ENCODE results near the gene SPATA2L. TPM values are rescaled to one million over a fixed set of nuclear protein-coding genes. Genes with fewer than 3 reads are reported as not detected.

Gene SPATA2L
- total and polyA plus RNA-seq, 2 of the 8 experiments (the other 6 are each of a cell fraction or from before 2014, with no cell fraction given) = 9.3 to 12.5 TPM

- no peak overlapping the region for H3K23ac ChIP-seq (ENCODE audit: insufficient read length)
- no peak overlapping the region for H3K14ac ChIP-seq (ENCODE audit: insufficient read length)
- H3K79me2 ChIP-seq (ENCODE audit: control insufficient read depth in 1 of 2, insufficient read depth in 2 of 2, low read length in 2 of 2) = no peaks in the 10 kb centered on the region
- H3K4me2 ChIP-seq (ENCODE audit: insufficient read depth in 1 of 2, low read depth in 2 of 2, low read length in 2 of 2) = no peak overlapping the region
- peaks cover 2% of the 10 kb centered on the region; the same call in 1 of the 2 replicates for H3K23me2 ChIP-seq (ENCODE audit: low read depth, low read length)
- no peak overlapping the region for H3K18ac ChIP-seq (ENCODE audit: extremely low read depth, low read length)
- H3K4me1 ChIP-seq (replicated peaks in 1 of 4; ENCODE audit: control insufficient read depth in 3 of 4, insufficient read depth in 4 of 4, low read length in 3 of 4) = peaks cover 0 to 4% (median 2%) of the 10 kb centered on the region in 4 experiments; a peak in 4 of 7 replicates
- H2AFZ ChIP-seq (ENCODE audit: low read length) = no peak overlapping the region
- H4K5ac ChIP-seq (ENCODE audit: insufficient read length, low read depth, low read length) = no peak overlapping the region
- POLR2A ChIA-PET (ENCODE audit: partially characterized antibody) = interaction anchor here (0.6 to 6.6 kb wide), 10 partner anchors 9 to 133 kb away, joined by 3 to 36 read pairs (median 3); partner anchors contain the start of gene CDK10
- H2BK5ac ChIP-seq (ENCODE audit: low read depth, low read length) = no peak overlapping the region; the same call in 1 of the 2 replicates
- H4K91ac ChIP-seq (replicated peaks; ENCODE audit: insufficient read length, low read length) = no peak overlapping the region
- TF ChIP-seq TAF7 (optimal IDR thresholded peaks at IDR 0.05; ENCODE audit: borderline replicate concordance, low read depth, low read length) (no peak), POLR2A (IDR thresholded peaks at IDR 0.05; ENCODE audit: control extremely low read depth in 1 of 2, low read depth in 2 of 2, low read length in 2 of 2) (0 out of 3 replicates have a peak, but pooled peaks of 1 of the 2 experiments have one; percentile 3)
- H3K27me3 ChIP-seq (replicated peaks in 1 of 4; ENCODE audit: control insufficient read depth in 3 of 4, extremely low read depth in 1 of 4, insufficient read depth in 3 of 4, low read length in 3 of 4) = no peaks in the 10 kb centered on the region
- H3K27ac ChIP-seq (ENCODE audit: low read depth, low read length) = no peak overlapping the region
- no peak for DNase-seq (ENCODE audit: low read depth in 1 of 2, low spot score in 2 of 2)
- H2BK12ac ChIP-seq (ENCODE audit: low read depth, low read length) = no peak overlapping the region
- H3K4ac ChIP-seq (replicated peaks; ENCODE audit: insufficient read length, low read depth, low read length) = no peak overlapping the region
- H3K56ac ChIP-seq (replicated peaks; ENCODE audit: insufficient read length, low read depth, low read length) = no peak overlapping the region
- CTCF ChIA-PET (ENCODE audit: partially characterized antibody) = interaction anchor here (0.8 to 2.0 kb wide), 5 partner anchors 8 to 215 kb away, joined by 3 to 6 read pairs (median 4); partner anchors contain the start of gene CDK10
- no peak overlapping the region for H2AK5ac ChIP-seq (ENCODE audit: low read depth, low read length)
- FAIRE-seq = no peak
- H2BK15ac ChIP-seq (ENCODE audit: low read length) = no peak overlapping the region
- WGBS, 2 experiments (ENCODE audit: extremely low coverage in 1 of 2, insufficient coverage in 1 of 2, insufficient read length in 1 of 2, insufficient replicate concordance in 2 of 2, low coverage in 1 of 2, low lambda C conversion rate in 2 of 2, missing lambda C conversion rate in 1 of 2) = 93% methylated on average over 31 of the region's 31 CpGs; no CpG with 5 or more reads in 1 of the 2 experiments
- H3K4me3 ChIP-seq (ENCODE audit: extremely low read depth in 1 of 4, insufficient read depth in 2 of 4, low read depth in 3 of 4, low read length in 4 of 4) = no peak overlapping the region
- peaks cover 3 to 40% (median 17%) of the 10 kb centered on the region in 4 experiments; a peak in 7 of 8 replicates for H3K36me3 ChIP-seq (ENCODE audit: control insufficient read depth in 2 of 4, insufficient read depth in 4 of 4, low read length in 3 of 4)
- H4K8ac ChIP-seq (ENCODE audit: extremely low read depth, insufficient read depth, low read length) = peak overlapping the region; percentile 59; the same call in 1 of the 2 replicates
- no peak overlapping the region for H3K9ac ChIP-seq (replicated peaks in 1 of 4; ENCODE audit: extremely low read depth in 1 of 4, low read depth in 3 of 4, low read length in 3 of 4)
- no peak overlapping the region for H2BK120ac ChIP-seq (replicated peaks; ENCODE audit: low read depth, low read length)
- H3K9me3 ChIP-seq (ENCODE audit: insufficient read depth in 2 of 2, low read depth in 1 of 2, low read length in 1 of 2) = no peaks in the 10 kb centered on the region
- peaks cover 0 to 23% of the 10 kb centered on the region in 2 experiments for H4K20me1 ChIP-seq (replicated peaks in 1 of 2; ENCODE audit: control insufficient read depth in 1 of 2, insufficient read depth in 2 of 2, low read length in 2 of 2)
- peaks cover 2% of the 10 kb centered on the region; the same call in 1 of the 2 replicates for H3K79me1 ChIP-seq (ENCODE audit: low read depth, low read length)
- H2BK20ac ChIP-seq (ENCODE audit: low read length) = no peak overlapping the region
These were observed 6.2 kb downstream of the SPATA2L start for GRCh38 chr16:89695086-89695874.

Measured in H1 (cell line).